ENCODE measurements around the gene LIG1.

The LIG1 gene

DNA sequence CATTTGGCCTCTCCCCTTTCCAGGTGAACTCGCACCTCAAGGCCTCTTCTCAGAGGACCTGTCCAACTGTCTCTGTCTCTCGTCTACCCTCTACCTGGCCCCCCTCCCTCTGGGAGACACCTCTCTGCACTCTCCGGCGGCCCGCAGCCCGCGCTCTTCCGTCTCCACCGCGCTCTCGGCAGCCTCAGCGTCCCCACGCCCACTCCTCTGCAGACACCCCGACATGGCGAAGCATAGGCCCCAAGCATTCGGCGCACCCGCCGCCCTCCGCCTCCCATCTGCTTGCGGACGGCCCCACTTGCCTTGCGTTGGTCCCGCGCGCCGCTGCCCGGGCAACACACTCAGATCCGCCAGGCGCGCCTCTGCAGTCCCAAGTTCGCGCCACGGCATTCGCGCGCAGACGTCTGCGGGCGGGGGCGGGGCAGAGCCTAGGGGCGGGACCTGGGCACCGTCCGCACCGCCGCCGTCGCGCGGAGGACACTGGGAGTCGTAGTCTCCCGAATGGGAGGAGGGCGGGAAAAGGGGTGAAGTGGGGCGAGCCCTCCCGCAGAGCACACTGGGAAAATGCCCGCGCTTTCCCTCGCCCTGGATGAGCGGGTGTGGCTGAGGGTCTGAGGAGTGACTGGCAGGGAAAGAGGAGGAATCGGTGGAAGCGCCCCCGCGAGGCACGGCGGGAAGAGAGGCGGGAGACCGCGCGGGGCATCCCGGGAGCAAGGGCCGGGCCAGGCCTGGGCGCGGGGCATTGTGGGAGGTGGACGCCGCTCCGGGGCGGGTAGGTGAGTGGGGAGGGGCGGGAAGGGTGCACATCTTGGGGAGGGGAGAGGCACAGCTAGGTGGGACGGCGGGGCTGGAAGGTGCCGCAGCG is at the start of gene LIG1, which contains the start of gene ZSWIM9:
TSS of gene LIG1 (minus strand) at position 406 of the 865 bp plus-strand sequence. CDS start 4,778 bp downstream, outside the sequence.
TSS of gene ZSWIM9 (plus strand) at position 742 of the 865 bp plus-strand sequence. CDS start 1,123 bp downstream, outside the sequence.
- TF ChIP-seq, protein P1, sequence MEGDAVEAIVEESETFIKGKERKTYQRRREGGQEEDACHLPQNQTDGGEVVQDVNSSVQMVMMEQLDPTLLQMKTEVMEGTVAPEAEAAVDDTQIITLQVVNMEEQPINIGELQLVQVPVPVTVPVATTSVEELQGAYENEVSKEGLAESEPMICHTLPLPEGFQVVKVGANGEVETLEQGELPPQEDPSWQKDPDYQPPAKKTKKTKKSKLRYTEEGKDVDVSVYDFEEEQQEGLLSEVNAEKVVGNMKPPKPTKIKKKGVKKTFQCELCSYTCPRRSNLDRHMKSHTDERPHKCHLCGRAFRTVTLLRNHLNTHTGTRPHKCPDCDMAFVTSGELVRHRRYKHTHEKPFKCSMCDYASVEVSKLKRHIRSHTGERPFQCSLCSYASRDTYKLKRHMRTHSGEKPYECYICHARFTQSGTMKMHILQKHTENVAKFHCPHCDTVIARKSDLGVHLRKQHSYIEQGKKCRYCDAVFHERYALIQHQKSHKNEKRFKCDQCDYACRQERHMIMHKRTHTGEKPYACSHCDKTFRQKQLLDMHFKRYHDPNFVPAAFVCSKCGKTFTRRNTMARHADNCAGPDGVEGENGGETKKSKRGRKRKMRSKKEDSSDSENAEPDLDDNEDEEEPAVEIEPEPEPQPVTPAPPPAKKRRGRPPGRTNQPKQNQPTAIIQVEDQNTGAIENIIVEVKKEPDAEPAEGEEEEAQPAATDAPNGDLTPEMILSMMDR (conservative IDR thresholded peaks at IDR 0.05; ENCODE audit: low read depth) = no peak
- POLR2A ChIA-PET (ENCODE audit: low non-redundant PET) = no interaction called here
- peak within 1 kb of the TSS; percentile 93 for H3K27ac ChIP-seq
- CTCF ChIA-PET = no interaction called here
- DNase-seq (ENCODE audit: low spot score) = peak; percentile 95

DNA sequence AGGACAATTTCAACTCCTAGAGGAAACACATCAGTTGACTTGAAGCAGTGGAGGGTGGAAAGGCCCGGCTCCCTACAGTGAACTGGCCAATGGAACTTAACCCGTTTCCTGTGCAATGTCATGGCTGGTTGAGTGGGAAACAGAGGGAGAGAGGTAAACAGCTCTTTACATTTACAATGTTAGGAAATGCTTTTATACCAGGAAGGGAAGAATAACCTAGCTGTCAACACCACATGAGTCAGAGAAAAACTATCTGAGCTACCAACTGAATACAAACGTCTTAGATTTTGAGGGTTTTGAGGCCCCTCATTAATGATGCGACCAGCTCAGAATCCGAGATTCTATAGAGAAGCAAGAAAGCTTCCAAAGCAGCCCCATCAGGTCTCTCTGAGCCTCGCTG is 48.9 kb upstream of the LIG1 start:
- TF ChIP-seq, protein P1 (conservative IDR thresholded peaks at IDR 0.05; ENCODE audit: low read depth) = no peak
- no peak overlapping the region for H3K27ac ChIP-seq
- CTCF ChIA-PET = interaction anchor here (0.8 kb wide), 1 partner anchor 13 kb away, joined by 3 read pairs; no protein-coding TSS in a partner anchor
- no peak for DNase-seq (ENCODE audit: low spot score)
- POLR2A ChIA-PET (ENCODE audit: low non-redundant PET) = no interaction called here

DNA sequence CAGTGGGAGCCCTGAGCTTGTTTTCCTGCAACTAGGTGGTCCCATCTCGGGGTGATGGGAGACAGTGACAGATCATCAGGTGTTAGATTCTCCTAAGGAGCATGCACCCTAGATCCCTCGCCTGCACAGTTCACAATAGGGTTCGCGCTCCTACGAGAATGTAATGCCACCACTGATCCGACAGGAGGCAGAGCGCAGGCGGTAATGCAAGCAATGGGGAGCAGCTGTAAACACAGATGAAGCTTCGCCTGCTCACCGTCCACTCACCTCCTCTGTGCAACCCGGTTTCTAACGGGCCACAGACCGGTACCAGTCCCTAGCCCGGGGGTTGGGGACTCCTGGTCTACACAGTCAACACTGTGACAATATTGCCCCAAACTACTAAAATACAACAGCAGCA is 46.8 kb upstream of the LIG1 start:
- ChIA-PET POLR2A (ENCODE audit: low non-redundant PET) (no interaction called here), CTCF (interaction anchor here (0.6 kb wide), 1 partner anchor 11 kb away, joined by 3 read pairs; no protein-coding TSS in a partner anchor)
- no peak for DNase-seq (ENCODE audit: low spot score)
- TF ChIP-seq, protein P1 (conservative IDR thresholded peaks at IDR 0.05; ENCODE audit: low read depth) = no peak
- no peak overlapping the region for H3K27ac ChIP-seq

DNA sequence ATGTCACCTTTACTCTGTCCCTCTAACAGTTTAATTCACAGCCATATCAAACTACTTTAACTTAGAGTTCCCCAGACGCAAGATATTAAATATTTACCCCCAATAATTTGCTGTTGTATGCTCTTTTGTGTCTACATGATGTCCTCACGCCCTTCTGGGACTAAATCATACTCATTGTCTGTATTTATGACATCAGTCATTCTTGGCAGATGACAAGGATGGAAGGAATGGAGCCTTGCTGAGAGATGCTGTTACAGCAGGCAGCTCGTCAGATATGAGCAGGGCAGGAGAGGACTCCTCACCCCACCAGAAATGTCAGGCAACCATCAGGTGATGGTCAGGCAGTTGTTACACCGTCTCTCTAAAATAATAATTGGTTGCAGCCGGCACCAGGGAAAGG is 43.8 kb upstream of the LIG1 start:
- ChIA-PET CTCF (no interaction called here), POLR2A (ENCODE audit: low non-redundant PET) (no interaction called here)
- TF ChIP-seq, protein P1 (conservative IDR thresholded peaks at IDR 0.05; ENCODE audit: low read depth) = no peak
- DNase-seq (ENCODE audit: low spot score) = no peak
- H3K27ac ChIP-seq = no peak overlapping the region

DNA sequence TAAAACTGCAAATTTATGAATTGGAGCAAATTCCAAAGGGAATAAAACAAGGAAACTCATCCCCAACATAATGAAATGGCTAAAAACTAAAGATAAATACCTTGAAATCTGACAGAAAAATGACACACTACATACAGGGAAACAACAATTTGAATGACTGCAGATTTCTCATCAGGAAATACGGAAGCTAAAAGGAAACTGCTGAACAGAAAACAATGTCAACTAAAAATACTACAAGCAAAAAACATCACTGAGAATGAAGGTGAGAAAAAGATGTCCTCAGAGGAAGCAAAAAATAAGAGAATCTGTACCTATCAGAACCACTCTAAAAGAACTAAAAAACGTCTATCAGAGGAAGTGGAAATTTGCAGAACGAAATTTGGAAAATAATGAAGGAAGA is 39.9 kb upstream of the LIG1 start:
- POLR2A ChIA-PET (ENCODE audit: low non-redundant PET) = no interaction called here
- TF ChIP-seq, protein P1 (conservative IDR thresholded peaks at IDR 0.05; ENCODE audit: low read depth) = no peak
- no peak overlapping the region for H3K27ac ChIP-seq
- CTCF ChIA-PET = interaction anchor here (0.7 kb wide), 1 partner anchor 87 kb away, joined by 4 read pairs; no protein-coding TSS in a partner anchor
- DNase-seq (ENCODE audit: low spot score) = no peak

DNA sequence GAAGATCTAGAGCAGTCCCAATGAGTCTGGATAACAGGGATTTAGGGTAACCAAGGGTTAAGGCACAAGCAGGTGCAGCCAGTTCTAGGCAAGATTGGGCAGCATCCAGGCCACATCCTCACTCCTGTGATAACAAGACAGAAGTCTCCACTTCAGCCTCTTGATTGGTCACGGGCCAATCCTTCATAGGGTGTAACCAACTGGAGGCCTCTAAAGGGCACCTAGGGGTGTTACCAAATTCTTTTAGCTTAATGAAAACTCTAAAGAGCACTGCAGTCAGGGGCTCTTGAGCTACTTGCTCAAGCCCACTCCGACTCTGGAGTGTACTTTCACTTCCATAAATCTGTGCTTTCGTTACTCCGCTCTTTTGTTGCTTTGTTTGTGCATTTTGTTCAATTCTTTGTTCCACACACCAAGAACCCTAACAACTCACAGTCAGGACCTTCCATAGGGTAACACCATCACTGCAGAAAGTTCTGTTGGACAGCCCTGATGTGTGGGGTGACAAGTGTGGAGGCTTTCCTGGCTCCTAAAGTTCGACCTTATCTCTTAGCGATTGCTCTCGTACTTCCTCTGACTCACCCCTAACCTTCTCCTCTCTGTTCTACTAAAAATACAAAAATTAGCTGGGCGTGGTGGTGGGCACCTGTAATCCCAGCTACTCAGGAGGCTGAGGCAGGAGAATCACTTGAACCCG is 36.4 kb upstream of the LIG1 start:
- no peak for DNase-seq (ENCODE audit: low spot score)
- ChIA-PET POLR2A (ENCODE audit: low non-redundant PET) (no interaction called here), CTCF (interaction anchor here (0.6 to 1.0 kb wide), 2 partner anchors 11 to 13 kb away, joined by 3 read pairs; no protein-coding TSS in a partner anchor)
- no peak overlapping the region for H3K27ac ChIP-seq
- TF ChIP-seq, protein P1 (conservative IDR thresholded peaks at IDR 0.05; ENCODE audit: low read depth) = no peak
